ENCODE data around the gene LCN12.

GRCh38 chr9:136951541-136952320 is at the start of gene LCN12:
- no peak for TF ChIP-seq POLR2AphosphoS5 (IDR thresholded peaks at IDR 0.05; ENCODE audit: low read depth, low read length)
- no peak for TF ChIP-seq POLR2A (IDR thresholded peaks at IDR 0.05; ENCODE audit: low read depth, low read length)
- no peak for TF ChIP-seq SPI1 (IDR thresholded peaks at IDR 0.05; ENCODE audit: low read depth, low read length)
- no peak for TF ChIP-seq TAF1 (IDR thresholded peaks at IDR 0.05; ENCODE audit: low read depth, low read length)
- TF ChIP-seq POU2F2 (IDR thresholded peaks at IDR 0.05; ENCODE audit: low read depth, low read length), result no peak

All from GM12891 (cell line).